Hindlimb muscle (tissue), 1 donor: ENCODE measurements around the gene UPF3A. TPM values are rescaled to one million over a fixed set of nuclear protein-coding genes. Genes with fewer than 3 reads are reported as not detected.
"Not testable (repeated sequence)": the region's sequence is repeated elsewhere in the genome, so short reads cannot be mapped to it uniquely, and the experiment has no call there.

Experiments
- DNase-seq: peaks from one replicate; pipeline ENCODE4 v3.0.0-alpha.2; 2013
- polyA plus RNA-seq: library from polyadenylated mRNA; unstranded; fragments of 120-200 nt; gene quantifications from one replicate; pipeline ENCODE4 v1.2.1, GENCODE V29; 2013; ENCODE audit not compliant: insufficient read length

The UPF3A gene
- polyA plus RNA-seq, 1 donor = 86.2 TPM

- not testable (repeated sequence) for DNase-seq
Observed at GRCh38 chr13:114336457-114336856, 55.1 kb downstream of the UPF3A start.

- DNase-seq = no peak
Observed at GRCh38 chr13:114338959-114339358, 57.6 kb downstream of the UPF3A start.

GRCh38 chr13:114339857-114340534 is 58.6 kb downstream of the UPF3A start:
- DNase-seq = no peak

GRCh38 chr13:114341003-114341777 is 59.8 kb downstream of the UPF3A start:
- no peak for DNase-seq

- not testable (repeated sequence) for DNase-seq
Observed at GRCh38 chr13:114347256-114347655, 65.9 kb downstream of the UPF3A start.

GRCh38 chr13:114352763-114353162 is 71.4 kb downstream of the UPF3A start:
- DNase-seq = not testable (repeated sequence)

GRCh38 chr13:114353382-114353781 is 72.0 kb downstream of the UPF3A start:
- not testable (repeated sequence) for DNase-seq

Other genes with a start within 250 kb of the UPF3A start
- gene RASA3, start 149.0 kb upstream of the UPF3A start, polyA plus RNA-seq = 23.6 TPM
- gene CFAP97D2, start 102.3 kb upstream of the UPF3A start, polyA plus RNA-seq = not detected
- 76.2 TPM for gene CDC16, start 46.7 kb upstream of the UPF3A start, polyA plus RNA-seq
- 13.3 TPM for gene CHAMP1, start 32.9 kb downstream of the UPF3A start, polyA plus RNA-seq